ENCODE data around the gene LIAS.
A peak's percentile ranks its signal among the peaks of the same experiment; 100 is the strongest.
"Not testable (repeated sequence)": the region's sequence is repeated elsewhere in the genome, so short reads cannot be mapped to it uniquely, and the experiment has no call there.

LIAS gene

DNA sequence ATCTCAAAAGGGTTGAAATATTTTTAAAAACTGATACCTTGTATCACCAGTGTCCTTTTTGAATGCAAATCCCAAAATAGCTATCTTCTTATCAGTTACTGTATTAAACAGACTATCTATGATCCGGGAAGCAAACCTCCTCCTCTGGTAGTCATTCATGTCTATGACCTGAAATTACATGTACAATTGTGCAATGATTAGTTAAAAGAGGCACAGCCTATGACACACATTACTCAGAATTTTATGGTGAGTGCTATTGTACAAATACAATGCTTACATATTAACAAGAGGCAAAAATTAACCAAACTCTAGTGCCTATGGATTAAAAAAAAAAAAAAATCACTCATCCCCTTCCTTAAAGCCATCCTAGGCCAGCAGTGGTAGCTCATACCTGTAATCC is 46.7 kb downstream of the LIAS start:
- DNase-seq (ENCODE audit: low spot score in 2 of 2) (no peak), ATAC-seq (no peak)
- H3K4me3 Mint-ChIP-seq: no peak overlapping the region
- no peak overlapping the region for H3K27ac Mint-ChIP-seq
- peaks cover 98% of the 10 kb centered on the region for H3K36me3 Mint-ChIP-seq
- no peaks in the 10 kb centered on the region for H3K9me3 Mint-ChIP-seq
- H3K4me1 Mint-ChIP-seq: no peaks in the 10 kb centered on the region

DNA sequence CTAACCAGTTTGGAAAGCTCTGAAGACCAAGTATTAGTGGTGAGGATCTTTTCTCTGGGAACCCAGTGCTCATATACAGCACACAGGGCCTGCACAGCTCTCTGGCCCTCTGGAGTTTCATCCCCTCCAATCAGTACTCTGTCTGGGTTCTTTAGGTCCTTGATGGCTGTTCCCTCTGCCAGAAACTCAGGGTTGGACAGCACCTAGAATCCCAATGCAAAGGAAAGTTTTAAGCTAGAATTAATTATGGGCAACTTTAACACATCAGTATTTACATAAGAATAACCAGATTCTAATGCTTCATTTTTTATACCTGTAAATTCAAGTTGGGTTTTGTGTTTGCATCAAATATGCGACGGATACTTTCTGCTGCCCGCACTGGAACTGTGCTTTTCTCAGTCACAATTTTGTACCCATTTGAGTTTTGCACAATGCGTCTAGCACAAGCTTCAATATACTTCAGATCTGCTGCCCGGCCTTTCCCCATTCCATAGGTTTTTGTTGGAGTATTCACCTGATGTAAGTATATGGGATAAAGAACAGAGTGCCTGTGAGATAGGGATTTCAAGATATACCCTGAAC is 51.6 kb downstream of the LIAS start:
- ATAC-seq (no peak), DNase-seq (ENCODE audit: low spot score in 2 of 2) (no peak)
- Mint-ChIP-seq H3K4me3 (no peak overlapping the region), H3K4me1 (no peaks in the 10 kb centered on the region), H3K36me3 (peaks cover 85% of the 10 kb centered on the region), H3K27ac (no peak overlapping the region), H3K9me3 (no peaks in the 10 kb centered on the region)

DNA sequence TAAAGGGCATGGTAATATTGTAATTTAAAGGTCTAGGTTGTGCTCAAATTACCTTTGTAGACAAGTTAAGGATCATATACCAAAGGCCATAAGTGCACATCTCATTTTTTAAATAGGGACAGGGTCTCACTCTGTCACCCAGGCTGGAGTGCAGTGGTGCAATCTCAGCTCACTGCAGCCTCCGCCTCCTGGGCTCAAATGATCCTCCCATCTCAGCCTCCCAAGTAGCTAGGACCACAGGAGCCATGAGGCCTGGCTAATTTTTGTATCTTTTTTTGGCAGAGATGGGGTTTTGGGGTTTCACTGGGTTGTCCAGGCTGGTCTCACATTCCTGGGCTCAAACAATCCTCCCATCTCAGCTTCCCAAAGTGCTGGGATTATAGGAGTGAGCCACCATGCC is 55.4 kb downstream of the LIAS start:
- not testable (repeated sequence) for H3K9me3 Mint-ChIP-seq; H3K4me1 Mint-ChIP-seq; H3K4me3 Mint-ChIP-seq; ATAC-seq; H3K27ac Mint-ChIP-seq; DNase-seq (ENCODE audit: low spot score in 2 of 2)
- peaks cover 65% of the 10 kb centered on the region for H3K36me3 Mint-ChIP-seq

DNA sequence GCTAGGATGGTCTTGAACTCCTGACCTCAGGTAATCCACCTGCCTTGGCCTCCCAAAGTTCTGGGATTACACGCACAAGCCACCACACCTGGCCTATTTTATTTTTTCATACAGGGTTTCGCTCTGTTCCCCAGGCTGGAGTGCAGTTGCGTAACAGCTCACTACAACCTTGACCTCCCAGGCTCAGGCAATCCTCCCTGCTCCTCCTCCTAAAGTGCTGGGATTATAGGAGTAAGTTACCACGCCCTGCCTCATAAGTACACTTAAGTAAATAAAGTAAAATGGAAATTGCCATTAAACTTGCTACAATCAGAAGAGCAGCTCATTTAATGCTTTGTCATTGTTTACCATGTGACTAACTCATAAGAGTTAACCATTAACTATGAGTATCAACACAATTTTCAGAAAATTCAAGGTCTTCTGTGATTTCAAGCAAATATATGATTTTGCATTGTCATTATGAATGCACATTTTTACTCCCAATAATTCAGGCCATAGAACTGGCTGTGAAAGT is 56.1 kb downstream of the LIAS start:
- Mint-ChIP-seq H3K27ac (no peak overlapping the region), H3K4me3 (no peak overlapping the region), H3K4me1 (no peaks in the 10 kb centered on the region), H3K36me3 (peaks cover 64% of the 10 kb centered on the region), H3K9me3 (no peaks in the 10 kb centered on the region)
- DNase-seq (ENCODE audit: low spot score in 2 of 2) (no peak), ATAC-seq (no peak)

DNA sequence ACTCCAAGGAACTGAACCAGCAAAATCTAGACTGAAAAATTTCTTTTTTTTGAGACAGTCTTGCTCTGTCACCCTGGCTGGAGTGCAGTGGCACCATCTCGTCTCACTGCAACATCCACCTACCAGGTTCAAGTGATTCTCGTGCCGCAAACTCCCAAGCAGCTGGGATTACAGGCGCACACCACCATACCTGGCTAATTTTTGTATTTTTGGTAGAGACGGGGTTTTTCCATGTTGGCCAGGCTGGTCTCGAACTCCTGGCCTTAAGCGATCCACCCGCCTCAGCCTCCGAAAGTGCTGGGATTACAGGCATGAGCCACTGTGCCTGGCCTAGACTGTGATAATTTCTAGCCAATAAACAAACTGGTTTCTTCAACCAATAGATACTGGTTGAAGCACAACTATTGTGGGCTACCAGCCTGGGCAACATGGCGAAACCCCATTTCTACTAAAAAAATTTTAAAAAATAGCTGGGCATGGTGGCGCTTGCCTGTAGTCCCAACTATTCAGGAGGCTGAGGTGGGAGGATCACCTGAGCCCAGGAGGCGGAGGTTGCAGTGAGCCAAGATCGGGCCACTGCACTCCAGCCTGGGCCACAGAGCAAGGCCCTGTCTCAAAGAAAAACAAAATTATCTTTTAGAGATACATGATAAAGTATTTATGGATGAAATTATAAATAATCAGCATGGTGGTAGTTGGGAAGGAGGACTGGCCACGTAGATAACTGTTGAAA is 57.0 kb downstream of the LIAS start:
- not testable (repeated sequence) for ATAC-seq; H3K9me3 Mint-ChIP-seq; H3K4me1 Mint-ChIP-seq; H3K4me3 Mint-ChIP-seq; DNase-seq (ENCODE audit: low spot score in 2 of 2); H3K27ac Mint-ChIP-seq
- peaks cover 64% of the 10 kb centered on the region for H3K36me3 Mint-ChIP-seq

DNA sequence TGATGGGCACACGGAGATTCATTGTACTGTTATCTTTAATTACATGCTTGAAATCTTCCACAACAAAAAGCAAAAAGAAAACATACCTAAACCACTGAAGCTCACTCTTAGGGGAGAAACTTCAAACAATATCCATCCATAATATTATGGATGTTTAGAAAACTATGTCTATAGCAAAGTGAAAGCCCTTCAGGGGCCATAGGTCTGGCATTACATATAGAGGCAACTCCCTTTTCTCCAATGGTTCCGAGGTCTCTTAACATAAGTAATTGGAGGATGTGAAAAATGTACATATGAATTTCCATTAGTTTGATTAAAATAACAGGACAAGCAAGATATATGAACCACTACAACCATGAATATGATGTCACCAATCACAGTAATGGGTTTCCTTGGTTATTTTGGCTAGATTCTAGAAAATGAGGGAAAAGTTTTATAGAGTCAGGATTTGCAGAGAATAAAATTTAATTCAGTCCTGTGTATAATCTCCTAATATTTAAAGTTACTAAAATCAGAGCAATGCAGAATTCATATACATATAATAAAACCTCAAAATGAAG is 57.6 kb downstream of the LIAS start:
- ATAC-seq: no peak
- H3K4me1 Mint-ChIP-seq: no peaks in the 10 kb centered on the region
- DNase-seq (ENCODE audit: low spot score in 2 of 2): no peak
- no peaks in the 10 kb centered on the region for H3K9me3 Mint-ChIP-seq
- peaks cover 64% of the 10 kb centered on the region for H3K36me3 Mint-ChIP-seq
- no peak overlapping the region for H3K4me3 Mint-ChIP-seq
- no peak overlapping the region for H3K27ac Mint-ChIP-seq

DNA sequence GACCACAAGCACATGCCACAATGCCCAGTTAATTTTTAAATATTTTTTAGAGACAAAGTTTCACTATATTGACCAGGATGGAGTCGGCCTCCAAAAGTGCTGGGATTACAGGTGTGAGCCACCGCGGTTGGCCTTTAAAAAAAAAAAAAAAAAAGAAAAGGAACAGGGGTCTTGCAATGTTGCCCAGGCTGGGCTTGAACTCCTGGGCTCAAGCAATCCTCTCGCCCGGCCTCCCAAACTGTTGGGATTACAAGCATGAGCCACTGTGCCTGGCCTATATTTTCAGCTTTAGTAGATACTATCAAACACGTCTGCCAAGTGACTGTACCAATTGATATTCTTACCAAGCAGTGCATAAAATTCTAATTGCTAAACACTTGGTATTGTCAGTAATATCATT is 59.6 kb downstream of the LIAS start:
- H3K36me3 Mint-ChIP-seq: peaks cover 45% of the 10 kb centered on the region
- no peak for ATAC-seq
- no peak overlapping the region for H3K4me3 Mint-ChIP-seq
- no peak for DNase-seq (ENCODE audit: low spot score in 2 of 2)
- H3K27ac Mint-ChIP-seq: no peak overlapping the region
- no peaks in the 10 kb centered on the region for H3K4me1 Mint-ChIP-seq
- H3K9me3 Mint-ChIP-seq: no peaks in the 10 kb centered on the region

DNA sequence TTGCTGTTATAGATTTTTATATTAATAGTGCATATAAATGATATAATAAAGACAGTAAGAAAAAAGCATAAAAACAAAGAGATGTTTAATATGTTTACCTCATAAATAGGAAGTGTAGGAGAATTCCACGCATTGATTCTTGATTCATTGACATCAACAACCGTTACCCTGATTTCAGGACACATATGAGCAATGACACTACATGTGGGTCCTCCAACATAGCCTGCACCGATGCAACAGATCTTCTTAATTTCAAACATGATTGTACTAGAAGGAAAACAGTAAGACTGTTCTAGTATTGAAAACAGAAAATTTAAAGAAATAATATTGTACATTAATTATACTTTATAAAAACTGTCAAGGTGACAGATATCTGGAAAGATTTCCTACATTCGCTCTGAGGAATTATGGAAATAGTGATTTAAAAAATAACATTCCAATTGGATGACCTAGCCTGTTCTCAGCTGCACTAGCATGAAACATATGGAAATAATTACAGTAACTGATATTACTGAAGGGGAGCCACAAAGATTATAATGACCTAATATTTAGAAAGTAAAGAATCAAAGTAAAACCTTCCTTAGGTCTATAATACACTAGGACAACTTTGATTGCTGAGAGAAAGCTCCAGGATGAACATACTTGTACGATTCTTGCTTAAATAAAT is 62.5 kb downstream of the LIAS start:
- Mint-ChIP-seq H3K4me3 (no peak overlapping the region), H3K4me1 (peaks cover 7% of the 10 kb centered on the region), H3K9me3 (no peaks in the 10 kb centered on the region), H3K36me3 (peaks cover 34% of the 10 kb centered on the region), H3K27ac (no peak overlapping the region)
- DNase-seq (ENCODE audit: low spot score in 2 of 2): no peak
- ATAC-seq: no peak

DNA sequence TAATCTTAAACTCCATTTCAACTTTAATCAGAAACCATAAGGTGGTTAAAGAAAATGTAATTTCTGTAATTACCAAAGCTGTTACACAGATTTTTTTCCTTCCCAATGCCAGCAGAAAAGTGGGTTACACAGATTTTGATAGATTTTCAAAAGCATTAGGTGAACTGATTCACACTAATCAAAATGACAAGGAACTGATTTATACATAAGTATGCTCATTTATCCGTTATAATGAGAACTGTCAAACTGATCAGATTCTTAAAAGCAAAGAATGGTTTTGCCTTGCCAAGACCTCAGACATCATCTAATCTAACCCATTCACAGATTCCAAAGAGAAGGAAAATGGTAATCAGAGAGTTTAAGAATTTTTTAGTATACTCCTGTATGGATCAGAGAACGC is 63.2 kb downstream of the LIAS start:
- DNase-seq (ENCODE audit: low spot score in 2 of 2) (no peak), ATAC-seq (no peak)
- Mint-ChIP-seq H3K4me1 (peaks cover 11% of the 10 kb centered on the region), H3K4me3 (no peak overlapping the region), H3K27ac (no peak overlapping the region), H3K36me3 (peaks cover 34% of the 10 kb centered on the region), H3K9me3 (no peaks in the 10 kb centered on the region)

DNA sequence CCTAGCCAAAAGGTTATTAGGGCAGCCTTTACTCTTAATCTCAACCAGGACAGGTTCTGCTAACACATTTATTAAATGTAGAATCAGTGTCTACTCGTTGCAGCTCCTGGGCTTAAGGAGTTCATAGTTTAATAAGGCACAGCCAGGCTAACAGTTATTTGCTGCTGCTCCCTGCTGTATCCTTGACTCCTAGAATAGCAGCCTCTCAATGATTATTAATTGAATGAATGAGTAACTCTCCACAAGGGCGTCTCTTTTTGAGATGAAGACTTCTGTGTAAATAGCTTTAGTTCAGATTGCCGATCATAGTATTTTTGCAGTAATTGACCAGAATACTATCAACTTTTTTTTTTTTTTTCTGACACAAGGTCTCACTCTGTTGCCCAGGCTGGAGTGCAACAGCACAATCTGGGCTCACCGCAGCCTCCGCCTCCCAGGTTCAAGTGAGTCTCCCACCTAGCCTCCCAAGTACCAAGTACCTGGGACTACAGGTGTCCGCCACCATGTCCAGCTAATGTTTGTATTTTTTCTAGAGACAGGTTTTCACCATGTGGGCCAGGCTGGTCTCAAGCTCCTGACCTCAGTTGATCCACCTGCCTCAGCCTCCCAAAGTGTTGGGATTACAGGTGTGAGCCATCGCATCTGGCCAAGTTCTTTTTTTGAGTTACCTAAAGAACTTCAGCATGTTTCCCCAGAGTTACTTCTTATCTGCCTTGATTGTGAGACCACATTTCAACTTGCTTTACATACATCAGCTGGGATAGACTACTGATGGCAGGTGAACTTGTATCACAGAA is 65.5 kb downstream of the LIAS start:
- Mint-ChIP-seq H3K9me3 (no peaks in the 10 kb centered on the region), H3K4me3 (no peak overlapping the region), H3K4me1 (peaks cover 19% of the 10 kb centered on the region), H3K27ac (no peak overlapping the region), H3K36me3 (peaks cover 17% of the 10 kb centered on the region)
- no peak for DNase-seq (ENCODE audit: low spot score in 2 of 2)
- no peak for ATAC-seq

DNA sequence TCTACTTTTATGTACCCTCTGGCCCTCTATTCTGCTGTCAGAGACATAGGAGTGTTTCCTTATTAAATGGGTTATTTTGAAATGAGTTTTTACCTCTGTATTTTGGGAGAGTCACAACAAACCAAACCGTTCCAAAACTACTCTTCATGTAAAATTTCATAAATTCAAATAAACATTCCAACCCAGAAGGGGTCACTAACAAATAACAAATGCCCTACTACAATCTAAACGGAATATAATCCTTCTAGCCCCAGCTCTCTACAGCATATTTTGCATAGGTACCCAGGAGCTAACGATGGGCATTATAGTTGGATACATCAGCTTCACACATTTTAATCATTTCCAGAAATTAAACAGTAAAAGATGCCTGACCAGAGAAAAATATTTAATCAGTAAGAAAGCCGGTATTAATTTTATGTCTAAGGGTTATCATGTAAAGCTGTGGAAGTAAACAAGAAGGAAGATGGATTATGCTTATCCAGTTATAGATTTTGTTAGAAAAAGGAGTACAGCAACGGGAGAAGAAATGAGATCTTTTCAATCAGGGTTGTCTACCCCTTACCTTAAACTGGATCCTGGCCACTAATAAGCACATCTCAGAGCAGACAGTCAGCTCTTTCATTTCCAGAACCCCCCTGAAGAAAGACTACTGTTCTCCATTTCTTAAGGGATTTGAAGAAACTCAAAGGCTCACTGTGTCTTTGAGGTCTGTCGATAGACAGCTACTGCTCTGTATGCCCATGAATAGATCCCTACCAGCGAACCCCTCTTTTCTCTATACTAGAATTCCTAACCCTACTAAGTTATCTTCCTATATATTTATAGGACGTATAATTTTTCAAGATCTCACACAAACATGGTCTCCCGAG is 67.2 kb downstream of the LIAS start:
- DNase-seq (ENCODE audit: low spot score in 2 of 2): no peak
- H3K9me3 Mint-ChIP-seq: peaks cover 3% of the 10 kb centered on the region
- peaks cover 3% of the 10 kb centered on the region for H3K36me3 Mint-ChIP-seq
- peaks cover 19% of the 10 kb centered on the region for H3K4me1 Mint-ChIP-seq
- peak overlapping the region; percentile 96 for H3K27ac Mint-ChIP-seq
- no peak for ATAC-seq
- peak overlapping the region; percentile 94 for H3K4me3 Mint-ChIP-seq

DNA sequence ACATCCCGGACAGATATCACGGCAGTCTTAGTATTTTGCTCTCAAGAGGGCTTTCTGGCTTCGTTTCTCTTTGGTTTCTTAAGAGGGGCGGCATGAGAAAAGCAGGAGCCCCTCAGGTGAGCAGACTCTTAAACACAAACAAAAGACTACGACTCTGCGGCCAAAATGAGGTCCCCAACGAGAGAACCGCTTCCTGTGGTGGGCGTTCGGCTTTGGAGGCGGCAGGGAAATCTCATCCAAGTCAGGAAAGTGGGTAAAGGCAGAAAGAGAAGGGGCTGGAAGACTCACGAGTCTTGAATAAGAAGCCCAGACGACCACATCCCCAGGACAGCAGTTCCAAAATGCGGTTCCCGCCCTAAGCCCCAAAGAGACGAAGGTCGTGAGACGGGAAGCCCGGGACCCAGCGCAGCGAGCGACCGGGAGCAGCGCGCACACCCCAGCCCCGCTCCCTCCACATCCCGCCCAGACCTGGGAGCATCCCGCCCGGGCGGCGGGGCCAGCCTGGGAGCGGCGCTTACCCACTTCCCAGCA is 68.0 kb downstream of the LIAS start:
- H3K9me3 Mint-ChIP-seq: peaks cover 5% of the 10 kb centered on the region
- peak; percentile 41 for ATAC-seq
- DNase-seq (ENCODE audit: low spot score in 2 of 2): peak in 1 of 2 donors; percentile 71
- H3K27ac Mint-ChIP-seq: peak overlapping the region; percentile 96
- H3K4me3 Mint-ChIP-seq: peak overlapping the region; percentile 94
- peaks cover 19% of the 10 kb centered on the region for H3K4me1 Mint-ChIP-seq
- H3K36me3 Mint-ChIP-seq: no peaks in the 10 kb centered on the region

DNA sequence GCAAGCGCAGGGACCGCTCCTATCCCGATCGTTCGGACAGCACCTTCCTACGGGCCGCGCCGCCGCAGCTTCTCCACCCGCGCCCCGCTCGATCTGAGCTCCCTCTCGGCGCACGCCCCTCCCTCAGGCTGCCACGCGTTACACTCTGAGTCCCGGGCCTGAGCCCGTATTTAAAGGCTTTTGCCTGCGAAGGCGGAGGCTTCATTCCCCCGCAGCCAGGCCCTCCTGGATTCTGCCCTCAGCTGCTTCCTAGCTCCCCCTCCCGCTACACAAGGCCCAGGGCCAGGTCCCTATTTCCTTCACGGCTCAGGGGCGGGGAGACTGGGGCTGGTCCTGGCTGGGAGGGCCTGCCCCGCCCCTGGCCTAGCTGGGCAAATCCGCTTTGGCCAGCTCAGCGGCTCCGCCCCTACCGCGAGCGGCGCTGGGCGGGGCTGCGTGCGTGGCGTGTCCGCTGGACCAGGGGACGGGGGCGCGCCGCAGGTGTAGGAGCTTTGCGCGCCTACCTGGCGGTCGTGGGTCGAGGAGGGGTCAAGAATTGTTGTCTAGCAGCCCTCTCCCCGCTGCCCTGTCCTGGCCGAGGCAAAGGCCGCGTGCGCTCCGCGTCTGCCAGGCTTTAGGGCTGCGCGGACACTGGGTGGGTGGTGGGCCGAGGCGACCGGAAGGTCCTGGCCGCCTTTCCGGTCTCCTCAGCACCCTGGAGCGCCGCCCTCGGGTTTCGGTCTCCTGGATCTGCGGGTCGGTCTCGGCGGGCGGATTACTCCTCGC is 68.6 kb downstream of the LIAS start, which contains the start of gene UGDH:
UGDH (minus strand) TSS at position 144 of the 765 bp plus-strand sequence. CDS start 5,927 bp downstream, outside the sequence.
- peak; percentile 98 for ATAC-seq
- Mint-ChIP-seq H3K4me1 (peaks cover 19% of the 10 kb centered on the region), H3K9me3 (peaks cover 8% of the 10 kb centered on the region), H3K36me3 (no peaks in the 10 kb centered on the region), H3K4me3 (peak within 1 kb of the TSS; percentile 94), H3K27ac (peak within 1 kb of the TSS; percentile 96)
- DNase-seq (ENCODE audit: low spot score in 2 of 2): peak; percentile 88 to 94
